Measurements from ENCODE around the gene PROM1.

The PROM1 gene

DNA sequence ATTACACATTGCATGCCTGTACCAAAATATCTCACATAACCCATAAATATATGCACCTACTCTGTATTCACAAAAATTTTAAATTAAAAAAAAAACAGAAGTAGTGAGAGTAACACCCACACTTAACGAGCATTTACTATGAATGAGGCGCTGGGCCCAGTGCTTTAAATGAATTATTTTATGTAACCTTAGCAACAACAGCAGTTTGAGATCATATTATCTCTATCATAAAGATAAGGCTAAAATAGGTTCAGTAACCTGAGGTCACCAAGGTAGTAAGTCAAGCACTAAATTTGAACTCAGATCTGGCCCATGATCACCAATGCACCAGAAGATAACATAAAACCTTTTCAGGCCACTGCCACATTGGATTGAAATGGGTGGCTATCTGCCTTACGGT, 5.3 kb upstream of the PROM1 start:
- Histone ChIP-seq H3K36me3 (replicated peaks) (no peaks in the 10 kb centered on the region), H3K27me3 (replicated peaks) (peaks cover 20% of the 10 kb centered on the region), H3K27ac (no peak overlapping the region), H3K4me3 (ENCODE audit: low read depth, low read length) (no peak overlapping the region)
- TF ChIP-seq, protein P1, sequence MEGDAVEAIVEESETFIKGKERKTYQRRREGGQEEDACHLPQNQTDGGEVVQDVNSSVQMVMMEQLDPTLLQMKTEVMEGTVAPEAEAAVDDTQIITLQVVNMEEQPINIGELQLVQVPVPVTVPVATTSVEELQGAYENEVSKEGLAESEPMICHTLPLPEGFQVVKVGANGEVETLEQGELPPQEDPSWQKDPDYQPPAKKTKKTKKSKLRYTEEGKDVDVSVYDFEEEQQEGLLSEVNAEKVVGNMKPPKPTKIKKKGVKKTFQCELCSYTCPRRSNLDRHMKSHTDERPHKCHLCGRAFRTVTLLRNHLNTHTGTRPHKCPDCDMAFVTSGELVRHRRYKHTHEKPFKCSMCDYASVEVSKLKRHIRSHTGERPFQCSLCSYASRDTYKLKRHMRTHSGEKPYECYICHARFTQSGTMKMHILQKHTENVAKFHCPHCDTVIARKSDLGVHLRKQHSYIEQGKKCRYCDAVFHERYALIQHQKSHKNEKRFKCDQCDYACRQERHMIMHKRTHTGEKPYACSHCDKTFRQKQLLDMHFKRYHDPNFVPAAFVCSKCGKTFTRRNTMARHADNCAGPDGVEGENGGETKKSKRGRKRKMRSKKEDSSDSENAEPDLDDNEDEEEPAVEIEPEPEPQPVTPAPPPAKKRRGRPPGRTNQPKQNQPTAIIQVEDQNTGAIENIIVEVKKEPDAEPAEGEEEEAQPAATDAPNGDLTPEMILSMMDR (IDR thresholded peaks at IDR 0.05; ENCODE audit: low read depth, low read length, missing control alignments) = no peak
- DNase-seq = no peak
- in situ Hi-C loops (cut with HindIII; ENCODE audit: low pct_ligation_motif_present, low sequenced_read_pairs) = no loop called here

DNA sequence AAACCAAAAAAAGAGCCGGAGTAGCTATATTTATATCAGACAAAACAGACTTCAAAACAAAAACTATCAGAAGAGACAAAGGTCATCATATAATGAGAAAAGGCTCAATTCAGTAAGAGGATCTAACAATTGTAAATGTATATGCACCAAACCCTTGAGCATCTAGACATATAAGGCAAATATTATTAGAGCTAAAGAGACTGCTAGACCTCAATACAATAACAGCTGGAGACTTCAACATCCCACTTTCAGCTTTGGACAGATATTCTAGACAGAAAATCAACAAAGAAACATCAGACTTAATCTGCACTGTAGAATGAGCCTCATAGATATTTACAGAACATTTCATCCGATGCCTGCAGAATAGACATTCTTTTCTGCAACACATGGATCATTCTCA, 4.8 kb upstream of the PROM1 start:
- in situ Hi-C loops (cut with HindIII; ENCODE audit: low pct_ligation_motif_present, low sequenced_read_pairs) = no loop called here
- no peaks in the 10 kb centered on the region for H3K36me3 ChIP-seq (replicated peaks)
- H3K4me3 ChIP-seq (ENCODE audit: low read depth, low read length) = no peak overlapping the region
- H3K27me3 ChIP-seq (replicated peaks) = peaks cover 26% of the 10 kb centered on the region
- no peak for DNase-seq
- H3K27ac ChIP-seq = no peak overlapping the region
- TF ChIP-seq, protein P1 (IDR thresholded peaks at IDR 0.05; ENCODE audit: low read depth, low read length, missing control alignments) = no peak

DNA sequence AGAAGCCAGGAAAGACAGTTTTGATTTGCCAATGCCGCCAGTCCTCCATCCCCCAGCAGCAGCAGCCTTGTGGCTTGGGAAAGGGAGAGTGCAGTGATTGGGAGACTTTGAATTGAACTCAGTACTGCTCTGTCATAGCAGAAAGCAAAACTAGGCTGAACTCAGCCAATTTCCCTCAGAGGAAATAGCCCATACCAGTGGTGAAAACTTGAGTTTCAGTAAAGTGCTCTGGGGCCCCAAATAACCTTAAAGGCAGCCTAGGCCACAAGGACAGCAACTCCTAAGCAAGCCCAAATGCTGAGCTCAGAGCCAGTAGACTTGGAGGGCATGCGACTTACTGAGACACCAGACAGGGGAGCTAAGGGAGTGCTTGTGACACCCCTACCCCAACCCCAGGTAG, 2.0 kb upstream of the PROM1 start:
- no peak overlapping the region for H3K4me3 ChIP-seq (ENCODE audit: low read depth, low read length)
- TF ChIP-seq, protein P1 (IDR thresholded peaks at IDR 0.05; ENCODE audit: low read depth, low read length, missing control alignments) = no peak
- in situ Hi-C loops (cut with HindIII; ENCODE audit: low pct_ligation_motif_present, low sequenced_read_pairs) = no loop called here
- no peaks in the 10 kb centered on the region for H3K36me3 ChIP-seq (replicated peaks)
- H3K27me3 ChIP-seq (replicated peaks) = peaks cover 47% of the 10 kb centered on the region
- H3K27ac ChIP-seq = no peak overlapping the region
- no peak for DNase-seq

DNA sequence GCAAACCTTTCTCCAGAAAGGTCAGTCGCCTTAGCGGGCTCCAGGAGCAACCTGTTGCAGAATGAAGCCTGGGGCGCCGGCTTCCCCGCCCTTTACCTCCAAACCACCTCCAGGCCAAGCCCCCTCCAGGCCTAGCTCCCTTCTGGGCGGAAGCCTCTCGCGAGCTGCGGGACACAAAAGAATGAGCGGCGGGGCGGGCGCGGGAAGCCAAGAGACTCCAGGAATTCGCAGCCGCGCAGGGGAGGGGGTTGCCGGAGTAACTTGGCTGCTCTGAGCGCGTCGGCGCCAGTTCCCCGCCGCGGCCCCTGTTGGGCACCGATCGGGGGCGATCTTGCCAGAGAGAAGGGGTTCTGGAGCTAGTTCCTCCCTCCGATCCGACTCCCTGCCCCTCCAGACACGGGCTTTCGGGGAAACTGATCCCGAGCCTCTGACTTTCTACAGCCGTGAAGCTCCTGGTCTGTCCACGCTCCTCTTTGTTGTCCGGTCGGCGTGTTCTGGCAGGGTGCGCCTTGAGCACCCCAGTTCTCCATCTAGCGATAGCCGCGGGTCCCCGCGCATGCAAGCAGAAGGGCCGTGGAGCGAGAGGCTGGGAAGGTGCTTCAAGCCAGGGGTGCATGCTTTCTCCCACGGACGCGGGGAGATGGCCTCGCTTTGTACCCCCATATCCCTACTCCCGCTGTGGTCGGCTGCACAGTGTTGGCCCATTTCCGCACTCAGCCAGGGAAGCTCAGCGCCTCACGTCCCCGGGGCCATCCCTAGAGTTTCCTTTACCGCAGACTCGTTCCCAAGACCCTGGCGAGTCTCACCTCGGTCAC, 1.2 kb downstream of the PROM1 start:
- in situ Hi-C loops (cut with HindIII; ENCODE audit: low pct_ligation_motif_present, low sequenced_read_pairs) = no loop called here
- Histone ChIP-seq H3K4me3 (ENCODE audit: low read depth, low read length) (peak overlapping the region; percentile 33), H3K36me3 (replicated peaks) (no peaks in the 10 kb centered on the region), H3K27ac (no peak overlapping the region), H3K27me3 (replicated peaks) (peaks cover 45% of the 10 kb centered on the region)
- DNase-seq = no peak
- TF ChIP-seq, protein P1 (IDR thresholded peaks at IDR 0.05; ENCODE audit: low read depth, low read length, missing control alignments) = no peak

DNA sequence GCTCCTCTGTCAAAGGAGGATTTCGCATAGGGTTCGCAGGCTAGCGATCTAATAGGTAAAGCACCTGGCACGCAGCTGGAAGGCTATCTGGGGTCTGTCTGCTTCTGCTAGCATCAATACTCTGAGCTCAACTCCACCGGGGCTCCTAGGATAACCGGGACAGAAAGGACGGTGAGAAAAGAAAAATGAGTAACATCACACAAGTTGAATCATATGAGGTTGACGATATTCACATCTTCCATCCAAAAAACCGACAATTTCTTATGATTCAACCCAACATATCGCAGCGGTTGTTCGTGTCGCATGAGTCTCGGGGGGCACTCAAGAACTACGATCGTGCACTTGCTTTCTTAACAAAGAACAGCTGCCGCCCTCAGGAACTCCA, 1.8 kb downstream of the PROM1 start:
- no peak for DNase-seq
- Histone ChIP-seq H3K27ac (no peak overlapping the region), H3K4me3 (ENCODE audit: low read depth, low read length) (no peak overlapping the region), H3K36me3 (replicated peaks) (no peaks in the 10 kb centered on the region), H3K27me3 (replicated peaks) (peaks cover 41% of the 10 kb centered on the region)
- TF ChIP-seq, protein P1 (IDR thresholded peaks at IDR 0.05; ENCODE audit: low read depth, low read length, missing control alignments) = no peak
- in situ Hi-C loops (cut with HindIII; ENCODE audit: low pct_ligation_motif_present, low sequenced_read_pairs) = no loop called here

DNA sequence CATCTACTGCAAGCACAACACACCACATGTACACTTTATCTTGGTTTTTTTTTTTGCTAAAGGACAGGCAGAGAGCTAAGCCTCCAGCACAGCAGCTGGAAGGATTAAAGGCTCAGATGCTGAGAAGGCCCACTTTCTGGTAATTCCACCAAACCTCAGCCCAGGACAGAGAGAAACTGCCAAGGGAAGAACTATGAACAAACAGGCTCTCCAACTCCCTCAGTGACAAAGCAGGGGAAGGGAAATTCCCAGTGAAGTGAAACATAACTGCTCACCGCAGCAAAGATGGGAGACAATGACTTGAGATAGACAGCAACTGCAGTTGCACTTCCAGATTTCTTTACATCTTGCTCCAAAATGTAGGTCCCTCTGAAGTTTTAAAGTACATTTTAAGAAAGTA, 4.8 kb downstream of the PROM1 start:
- Histone ChIP-seq H3K27ac (no peak overlapping the region), H3K36me3 (replicated peaks) (no peaks in the 10 kb centered on the region), H3K27me3 (replicated peaks) (peaks cover 28% of the 10 kb centered on the region), H3K4me3 (ENCODE audit: low read depth, low read length) (no peak overlapping the region)
- in situ Hi-C loops (cut with HindIII; ENCODE audit: low pct_ligation_motif_present, low sequenced_read_pairs) = no loop called here
- TF ChIP-seq, protein P1 (IDR thresholded peaks at IDR 0.05; ENCODE audit: low read depth, low read length, missing control alignments) = no peak
- no peak for DNase-seq

Data from brain microvascular endothelial cell (primary cell).